GM12801 (cell line): ENCODE measurements around the gene TFG.

Experiments used
- CTCF ChIP-seq: IDR thresholded peaks from one replicate; pipeline ENCODE4 v1.5.1; 2011; ENCODE audit warnings: control low read depth; ENCODE audit not compliant: insufficient read length; ENCODE audit errors: extremely low read depth

TFG gene

GRCh38 chr3:100730524-100730923 is 21.2 kb downstream of the TFG start:
- no peak for TF ChIP-seq CTCF

- TF ChIP-seq CTCF, result no peak
Measured at GRCh38 chr3:100732435-100732834, 23.1 kb downstream of the TFG start.

DNA sequence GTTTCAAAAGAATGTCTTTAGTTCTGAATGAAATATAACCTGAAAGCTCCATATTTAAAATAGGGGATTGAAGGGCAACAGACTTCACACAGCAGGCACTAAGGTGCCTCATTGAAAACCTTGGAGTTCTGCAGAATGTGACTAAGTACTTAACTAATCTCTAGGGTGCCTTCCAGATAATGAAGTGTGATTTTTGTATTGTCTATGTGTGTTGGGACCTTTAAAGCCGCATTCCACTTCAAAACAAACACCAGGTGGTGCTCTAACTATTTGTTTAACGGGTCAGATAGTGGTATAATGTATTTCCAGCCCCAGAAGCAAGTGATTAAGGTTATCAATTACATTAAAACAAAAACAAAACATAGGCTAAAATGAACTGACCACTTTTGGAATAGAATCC is 28.0 kb downstream of the TFG start:
- no peak for TF ChIP-seq CTCF

GRCh38 chr3:100740207-100740606 is 30.9 kb downstream of the TFG start:
- TF ChIP-seq CTCF, result no peak

- TF ChIP-seq CTCF, result no peak
Measured at GRCh38 chr3:100743535-100743934, 34.2 kb downstream of the TFG start.

GRCh38 chr3:100744671-100745070 is 35.4 kb downstream of the TFG start:
- TF ChIP-seq CTCF, result no peak

DNA sequence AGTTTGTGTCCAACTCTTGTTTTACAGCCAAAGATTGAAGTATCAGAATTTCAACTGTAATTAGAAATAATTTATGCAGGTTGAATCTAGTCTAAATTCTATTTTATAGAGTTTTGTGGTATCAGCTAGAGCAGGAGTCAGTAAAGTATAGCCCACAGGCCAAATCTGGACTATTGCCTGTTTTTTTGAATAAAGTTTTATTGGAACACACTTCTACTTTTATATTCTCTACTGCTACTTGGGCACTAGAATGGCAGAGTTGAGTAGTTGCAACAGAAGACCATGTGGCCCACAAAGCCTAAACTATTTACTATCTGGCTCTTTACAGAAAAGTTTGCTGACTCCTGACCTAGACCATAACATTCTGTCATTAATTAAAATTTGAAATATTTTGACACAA is 36.3 kb downstream of the TFG start:
- TF ChIP-seq CTCF, result no peak

DNA sequence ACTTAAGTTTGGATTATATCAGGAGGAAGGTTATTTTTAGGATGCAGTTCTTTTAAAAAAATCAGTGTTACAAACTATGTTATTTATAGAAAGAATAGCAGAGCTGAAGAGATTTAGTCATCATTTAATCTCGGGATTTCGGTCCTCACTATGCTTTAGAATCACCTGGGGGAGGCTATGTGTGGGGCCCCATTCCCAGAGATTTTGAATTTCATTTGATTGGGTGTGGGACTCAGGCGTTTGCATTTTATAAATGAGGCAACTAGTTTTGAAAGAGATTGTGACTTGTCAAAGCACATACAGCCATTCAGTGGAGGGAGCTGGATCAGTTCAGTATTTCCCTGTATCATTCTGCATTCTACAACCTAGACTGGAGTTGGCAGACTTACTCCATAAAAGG is 36.8 kb downstream of the TFG start:
- TF ChIP-seq CTCF, result no peak
